K562 (cell line): ENCODE measurements around the gene NADK. TPM values are rescaled to one million over a fixed set of nuclear protein-coding genes. Genes with fewer than 3 reads are reported as not detected.

Source experiments
- ATAC-seq: fragments of 200-7000 bp; cut with Tn5 transposase; 3 replicates; pipeline ENCODE4 v1.9.1; 2020; ENCODE audit warnings: moderate library complexity
- BruUV-seq: library from RNA; stranded (reverse); fragments of 400-500 nt; replicated peaks from 2 replicates; lab custom pipeline; 2021; lab: Mats Ljungman, UMichigan
- CTCF ChIA-PET: fragments of 300-600 bp; formaldehyde crosslinking; extraction: SDS; loops from one replicate; lab custom pipeline; 2021; ENCODE audit warnings: low intra/inter-chr PET ratio; lab: Yijun Ruan, JAX
- POLR2A ChIA-PET: fragments of 300-600, 350-650 bp; sonication (Branson Sonifier 250); formaldehyde crosslinking; extraction: SDS; loops from one replicate; lab custom pipeline; 2021; ENCODE audit warnings: antibody characterized with exemption, inconsistent platforms; lab: Yijun Ruan, JAX
- DNase-seq, 4 experiments: peaks; one replicate each; pipeline versions ENCODE4 v3.0.0 to v3.0.0-alpha.2; 2011 to 2018; ENCODE audit warnings: low spot score in 3 of 4, mixed read lengths in 3 of 4; ENCODE audit errors: extremely low read depth in 1 of 4
- FAIRE-seq: peaks from 2 replicates; lab custom pipeline; 2011; peaks lifted over from hg19 to GRCh38; lab: Jason Lieb, UNC
- H2AFZ ChIP-seq: 2 replicates; pipeline ENCODE4 v1.6.0; 2011; ENCODE audit warnings: low read depth, low read length, control low read depth, inconsistent platforms
- H3K27ac ChIP-seq: fragments of 200-600 bp; 3 replicates; pipeline ENCODE4 v1.8.0; 2011; ENCODE audit warnings: low read depth, mild to moderate bottlenecking, control low read depth, inconsistent platforms, low read length, moderate library complexity, mixed read lengths; ENCODE audit errors: extremely low read depth
- H3K27me3 ChIP-seq, 2 experiments: fragments of 300-600 bp in 1 of 2; 2 replicates in 1 of 2; 3 replicates in 1 of 2; pipeline versions ENCODE4 v1.6.0 to v1.8.0; 2011; ENCODE audit warnings: inconsistent platforms in 2 of 2, low read length in 2 of 2, mild to moderate bottlenecking in 1 of 2, mixed read lengths in 1 of 2, moderate library complexity in 1 of 2; ENCODE audit not compliant: control insufficient read depth in 2 of 2, insufficient read depth in 2 of 2
- H3K36me3 ChIP-seq: fragments of 300-600 bp; 3 replicates; pipeline ENCODE4 v1.8.0; 2011; ENCODE audit warnings: mild to moderate bottlenecking, low read length, inconsistent platforms; ENCODE audit not compliant: control insufficient read depth, insufficient read depth
- H3K4me1 ChIP-seq, 2 experiments: fragments of 200-600 bp in 1 of 2; replicated peaks in 1 of 2; 2 replicates in 1 of 2; 3 replicates in 1 of 2; pipeline versions ENCODE4 v1.5.1 to v1.8.0; 2011; ENCODE audit warnings: inconsistent platforms in 2 of 2, low read length in 2 of 2, mild to moderate bottlenecking in 1 of 2, mixed read lengths in 1 of 2, moderate library complexity in 1 of 2; ENCODE audit not compliant: control insufficient read depth in 2 of 2, insufficient read depth in 2 of 2
- H3K4me2 ChIP-seq: 2 replicates; pipeline ENCODE4 v1.6.1; 2011; ENCODE audit warnings: low read length, control low read depth, inconsistent platforms, mixed read lengths; ENCODE audit not compliant: insufficient read depth
- H3K4me3 ChIP-seq: fragments of 200-600 bp; sonication (generic), shearing (Covaris generic); 2 replicates; pipeline ENCODE4 v1.5.1; 2016; ENCODE audit warnings: control low read depth, inconsistent platforms
- H3K79me2 ChIP-seq: fragments of 200-600 bp; 3 replicates; pipeline ENCODE4 v1.8.0; 2011; ENCODE audit warnings: low read length, inconsistent platforms; ENCODE audit not compliant: control insufficient read depth, insufficient read depth
- H3K9ac ChIP-seq, 2 experiments: 2 replicates each; pipeline versions ENCODE4 v1.6.0 to v1.6.1; 2011; ENCODE audit warnings: low read depth in 2 of 2, low read length in 2 of 2, control low read depth in 1 of 2, inconsistent platforms in 1 of 2, mild to moderate bottlenecking in 1 of 2, mixed read lengths in 1 of 2; ENCODE audit not compliant: insufficient read depth in 1 of 2
- H3K9me1 ChIP-seq: one replicate; pipeline ENCODE4 v1.6.0; 2011; ENCODE audit warnings: inconsistent platforms, mild to moderate bottlenecking, low read length, moderate library complexity; ENCODE audit not compliant: control insufficient read depth, insufficient read depth
- H3K9me3 ChIP-seq: replicated peaks from 2 replicates; pipeline ENCODE4 v1.5.1; 2011; ENCODE audit warnings: low read depth, low read length, inconsistent platforms; ENCODE audit not compliant: control insufficient read depth, insufficient read depth
- H4K20me1 ChIP-seq: replicated peaks from 2 replicates; pipeline ENCODE4 v1.6.1; 2011; ENCODE audit warnings: low read length, inconsistent platforms, mixed read lengths; ENCODE audit not compliant: control insufficient read depth, insufficient read depth
- ETV5 ChIP-seq: sonication (generic); formaldehyde crosslinking; IDR thresholded peaks from 2 replicates; pipeline ENCODE4 v1.4.0; 2020; ENCODE audit warnings: low read depth, mild to moderate bottlenecking, missing genetic modification reagents
- ETV6 ChIP-seq, 3 experiments: fragments of 150-350 bp in 1 of 3; sonication (generic) in 1 of 3; formaldehyde crosslinking in 1 of 3; IDR thresholded peaks; 2 replicates each; pipeline versions ENCODE4 v1.6.1 to v1.8.0; 2014 to 2022; ENCODE audit warnings: borderline replicate concordance in 2 of 3, low read depth in 2 of 3, antibody characterized with exemption in 1 of 3, low read length in 1 of 3, mild to moderate bottlenecking in 1 of 3, missing genetic modification reagents in 1 of 3
- POLR2B ChIP-seq: fragments of 450-650 bp; IDR thresholded peaks from 2 replicates; pipeline ENCODE4 v1.6.1; 2018; ENCODE audit warnings: low read depth; ENCODE audit not compliant: partially characterized antibody
- RNF2 ChIP-seq: sonication (generic); IDR thresholded peaks from 2 replicates; pipeline ENCODE4 v1.6.1; 2016
- SRSF9 ChIP-seq: fragments of 200-400 bp; formaldehyde crosslinking; IDR thresholded peaks from 2 replicates; pipeline ENCODE4 v1.6.1; 2017; ENCODE audit warnings: low read depth, low read length, borderline replicate concordance
- SUPT5H ChIP-seq: fragments of 450-650 bp; IDR thresholded peaks from 2 replicates; pipeline ENCODE4 v1.6.1; 2016
- TAL1 ChIP-seq: fragments of 450-650 bp; IDR thresholded peaks from 2 replicates; pipeline ENCODE4 v1.6.1; 2016; ENCODE audit warnings: mild to moderate bottlenecking
- WGBS: fragments of 100-300 bp; shearing (Covaris generic); methylation state at CpG from one replicate; pipeline ENCODE4 v1.1.6; 2016; ENCODE audit warnings: low coverage, mixed read lengths; ENCODE audit not compliant: insufficient coverage; ENCODE audit errors: missing lambda C conversion rate; 5-methylcytosine and 5-hydroxymethylcytosine counted together
- in situ Hi-C: fragments of 300-500 bp; cut with MboI; formaldehyde crosslinking; loops from 4 replicates; pipeline ENCODE4 v1.15.0; 2018; ENCODE audit warnings: inconsistent platforms, mixed read lengths
- intact Hi-C: fragments of 100-400 bp; cut with micrococcal nuclease; formaldehyde crosslinking; loops from 2 replicates; pipeline ENCODE4 v1.14.2; 2022
- polyA plus RNA-seq, 8 experiments: library from polyadenylated mRNA; depleted of rRNA in 4 of 8; stranded (reverse) in 5 of 8; unstranded in 3 of 8; fragments of >200 nt; fragmentation: Nextera tagmentation in 2 of 8; fragmentation: Illumina TruSeq in 1 of 8; extraction: Ambion mirVana in 2 of 8; extraction: Trizol in 1 of 8; gene quantifications; 2 replicates each; pipeline versions ENCODE4 v1.2.1 to v1.2.3, GENCODE V29; 2011 to 2014; ENCODE audit warnings: inconsistent platforms in 1 of 8, missing spikeins in 1 of 8
- total RNA-seq, 7 experiments: library from RNA; depleted of rRNA in 6 of 7; stranded (reverse); fragments of >200 nt in 6 of 7; fragmentation: Illumina TruSeq in 2 of 7; extraction: Trizol in 2 of 7; gene quantifications; 2 replicates each; pipeline versions ENCODE4 v1.2.1 to v1.2.3, GENCODE V29; 2011 to 2021; ENCODE audit warnings: low replicate concordance in 1 of 7
- TF ChIP-seq, protein P1 (sequence below): sonication (generic); formaldehyde crosslinking; IDR thresholded peaks from 2 replicates; pipeline ENCODE4 v1.8.0; 2023; ENCODE audit warnings: mild to moderate bottlenecking, missing genetic modification reagents
- TF ChIP-seq, protein P2 (sequence below): sonication (generic); formaldehyde crosslinking; IDR thresholded peaks from 2 replicates; pipeline ENCODE4 v1.4.0; 2020; ENCODE audit warnings: mild to moderate bottlenecking, missing genetic modification reagents
- TF ChIP-seq, protein P3 (sequence below): fragments of 450-650 bp; IDR thresholded peaks from 2 replicates; pipeline ENCODE4 v1.6.1; 2017; ENCODE audit warnings: mild to moderate bottlenecking, moderate library complexity

Gene NADK
- total and polyA plus RNA-seq, 9 of the 15 experiments (the other 6 are each of a cell fraction or from before 2014, with no cell fraction given): 1.5 to 135 (median 75.1) TPM

DNA sequence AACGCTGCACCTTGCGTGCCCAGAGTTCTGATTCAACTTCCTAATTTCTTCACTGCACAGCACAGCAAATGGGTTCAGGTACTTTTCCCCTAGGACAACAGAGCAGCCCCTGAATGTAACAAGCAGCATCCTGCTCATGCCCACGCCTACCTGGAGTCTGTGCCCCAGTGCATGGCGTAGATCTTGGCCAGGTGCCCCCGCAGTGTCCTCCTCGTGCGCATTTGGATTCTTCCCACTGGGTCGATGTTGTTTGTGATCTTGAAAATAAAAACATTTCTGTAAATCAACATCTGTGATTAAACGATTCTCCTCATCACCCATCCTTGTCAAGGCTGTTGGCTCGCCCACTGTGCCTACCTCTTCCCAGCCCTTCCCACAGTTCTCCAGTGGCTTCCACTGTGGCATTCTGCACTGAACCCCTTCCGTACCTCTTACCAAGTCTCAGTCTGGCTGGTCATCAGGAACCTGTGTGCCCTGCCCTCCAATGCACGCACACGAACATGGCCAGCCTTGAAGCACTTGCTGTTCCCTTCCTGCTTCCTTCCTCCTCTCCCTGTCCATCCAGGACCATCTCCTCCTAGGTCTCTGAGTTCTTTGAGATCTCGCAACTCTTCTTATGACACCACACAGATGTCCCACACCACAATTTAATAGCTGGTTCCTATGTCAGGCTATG is 37.5 kb upstream of the NADK start:
- Histone ChIP-seq H3K27ac (no peak overlapping the region), H3K4me1 (0 out of 5 replicates have a peak, but pooled peaks cover 0 to 2% of the 10 kb centered on the region in 2 experiments), H3K9me3 (no peaks in the 10 kb centered on the region), H3K27me3 (no peaks in the 10 kb centered on the region), H3K9ac (no peak overlapping the region), H3K79me2 (0 out of 3 replicates have a peak, but pooled peaks cover 2% of the 10 kb centered on the region), H3K4me2 (no peak overlapping the region), H3K36me3 (peaks cover 68% of the 10 kb centered on the region), H2AFZ (no peak overlapping the region), H4K20me1 (no peaks in the 10 kb centered on the region), H3K9me1 (no peaks in the 10 kb centered on the region), H3K4me3 (no peak overlapping the region)
- DNase-seq (no peak), FAIRE-seq (no peak), ATAC-seq (no peak)
- ChIA-PET CTCF (no interaction called here), POLR2A (interaction anchor here (0.7 kb wide), 1 partner anchor 36 kb away, joined by 4 read pairs; no protein-coding TSS in a partner anchor)
- WGBS: 94% methylated on average over 14 of the region's 14 CpGs
- in situ Hi-C loops: no loop called here
- intact Hi-C loops: no loop called here
- no TSS peak for BruUV-seq
- TF ChIP-seq SUPT5H: 0 out of 2 replicates have a peak, but pooled peaks have one; percentile 33
- TF ChIP-seq ETV6 (IDR thresholded peaks at IDR 0.05; ENCODE audit: borderline replicate concordance in 1 of 2, low read depth in 2 of 2, low read length in 1 of 2): no peak
- no peak for TF ChIP-seq ETV6 (CRISPR knock-in tag; IDR thresholded peaks at IDR 0.05; ENCODE audit: borderline replicate concordance)

DNA sequence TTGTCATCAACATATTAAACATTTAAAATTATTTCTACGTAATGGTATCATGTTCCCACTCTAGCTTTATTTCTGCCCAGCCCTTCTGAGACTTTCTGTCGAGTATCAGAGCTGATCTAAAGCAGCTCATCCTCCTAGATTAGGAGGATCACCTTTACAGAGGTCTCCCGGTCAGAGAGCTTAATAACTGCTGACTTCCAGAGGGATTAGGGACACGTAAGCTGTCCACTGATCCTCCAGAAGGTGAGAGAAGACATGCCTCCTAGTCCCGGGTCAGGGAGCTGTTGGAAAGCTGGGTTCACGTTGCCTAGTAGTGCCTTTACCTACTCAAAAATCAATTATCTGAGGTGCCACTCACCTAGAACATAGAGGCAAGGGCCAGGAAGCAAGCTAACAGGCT is 31.2 kb upstream of the NADK start:
- no peaks in the 10 kb centered on the region for H3K9me3 ChIP-seq
- H3K27me3 ChIP-seq: no peaks in the 10 kb centered on the region
- in situ Hi-C loops: no loop called here
- ATAC-seq: no peak
- no peak overlapping the region for H3K4me2 ChIP-seq
- H3K36me3 ChIP-seq: peaks cover 77% of the 10 kb centered on the region
- no peaks in the 10 kb centered on the region for H3K9me1 ChIP-seq
- ChIA-PET CTCF (no interaction called here), POLR2A (interaction anchor here (0.6 to 1.6 kb wide), 8 partner anchors 13 to 307 kb away, joined by 3 to 6 read pairs (median 3); no protein-coding TSS in a partner anchor)
- H2AFZ ChIP-seq: no peak overlapping the region
- no peak for FAIRE-seq
- DNase-seq: no peak
- no peaks in the 10 kb centered on the region for H3K4me1 ChIP-seq
- intact Hi-C loops: no loop called here
- no peaks in the 10 kb centered on the region for H4K20me1 ChIP-seq
- WGBS: 84% methylated on average over 6 of the region's 6 CpGs
- H3K79me2 ChIP-seq: no peaks in the 10 kb centered on the region
- H3K27ac ChIP-seq: no peak overlapping the region
- H3K9ac ChIP-seq: no peak overlapping the region
- no TSS peak for BruUV-seq
- H3K4me3 ChIP-seq: no peak overlapping the region
- TF ChIP-seq, protein P1, sequence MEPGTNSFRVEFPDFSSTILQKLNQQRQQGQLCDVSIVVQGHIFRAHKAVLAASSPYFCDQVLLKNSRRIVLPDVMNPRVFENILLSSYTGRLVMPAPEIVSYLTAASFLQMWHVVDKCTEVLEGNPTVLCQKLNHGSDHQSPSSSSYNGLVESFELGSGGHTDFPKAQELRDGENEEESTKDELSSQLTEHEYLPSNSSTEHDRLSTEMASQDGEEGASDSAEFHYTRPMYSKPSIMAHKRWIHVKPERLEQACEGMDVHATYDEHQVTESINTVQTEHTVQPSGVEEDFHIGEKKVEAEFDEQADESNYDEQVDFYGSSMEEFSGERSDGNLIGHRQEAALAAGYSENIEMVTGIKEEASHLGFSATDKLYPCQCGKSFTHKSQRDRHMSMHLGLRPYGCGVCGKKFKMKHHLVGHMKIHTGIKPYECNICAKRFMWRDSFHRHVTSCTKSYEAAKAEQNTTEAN (CRISPR knock-in tag): no peak
- TF ChIP-seq TAL1 (no peak), POLR2B (no peak), SRSF9 (no peak), ETV5 (CRISPR knock-in tag) (no peak), RNF2 (no peak)
- TF ChIP-seq, protein P2, sequence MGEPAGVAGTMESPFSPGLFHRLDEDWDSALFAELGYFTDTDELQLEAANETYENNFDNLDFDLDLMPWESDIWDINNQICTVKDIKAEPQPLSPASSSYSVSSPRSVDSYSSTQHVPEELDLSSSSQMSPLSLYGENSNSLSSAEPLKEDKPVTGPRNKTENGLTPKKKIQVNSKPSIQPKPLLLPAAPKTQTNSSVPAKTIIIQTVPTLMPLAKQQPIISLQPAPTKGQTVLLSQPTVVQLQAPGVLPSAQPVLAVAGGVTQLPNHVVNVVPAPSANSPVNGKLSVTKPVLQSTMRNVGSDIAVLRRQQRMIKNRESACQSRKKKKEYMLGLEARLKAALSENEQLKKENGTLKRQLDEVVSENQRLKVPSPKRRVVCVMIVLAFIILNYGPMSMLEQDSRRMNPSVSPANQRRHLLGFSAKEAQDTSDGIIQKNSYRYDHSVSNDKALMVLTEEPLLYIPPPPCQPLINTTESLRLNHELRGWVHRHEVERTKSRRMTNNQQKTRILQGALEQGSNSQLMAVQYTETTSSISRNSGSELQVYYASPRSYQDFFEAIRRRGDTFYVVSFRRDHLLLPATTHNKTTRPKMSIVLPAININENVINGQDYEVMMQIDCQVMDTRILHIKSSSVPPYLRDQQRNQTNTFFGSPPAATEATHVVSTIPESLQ (CRISPR knock-in tag): no peak
- TF ChIP-seq, protein P3, sequence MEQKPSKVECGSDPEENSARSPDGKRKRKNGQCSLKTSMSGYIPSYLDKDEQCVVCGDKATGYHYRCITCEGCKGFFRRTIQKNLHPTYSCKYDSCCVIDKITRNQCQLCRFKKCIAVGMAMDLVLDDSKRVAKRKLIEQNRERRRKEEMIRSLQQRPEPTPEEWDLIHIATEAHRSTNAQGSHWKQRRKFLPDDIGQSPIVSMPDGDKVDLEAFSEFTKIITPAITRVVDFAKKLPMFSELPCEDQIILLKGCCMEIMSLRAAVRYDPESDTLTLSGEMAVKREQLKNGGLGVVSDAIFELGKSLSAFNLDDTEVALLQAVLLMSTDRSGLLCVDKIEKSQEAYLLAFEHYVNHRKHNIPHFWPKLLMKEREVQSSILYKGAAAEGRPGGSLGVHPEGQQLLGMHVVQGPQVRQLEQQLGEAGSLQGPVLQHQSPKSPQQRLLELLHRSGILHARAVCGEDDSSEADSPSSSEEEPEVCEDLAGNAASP: no peak
